Hepatocyte (in vitro differentiated cells): ENCODE measurements around the gene CDK5RAP1. TPM values are rescaled to one million over a fixed set of nuclear protein-coding genes. Genes with fewer than 3 reads are reported as not detected.
"Not testable (repeated sequence)": the region's sequence is repeated elsewhere in the genome, so short reads cannot be mapped to it uniquely, and the experiment has no call there.

ENCODE experiments used
- DNase-seq: peaks from one replicate; pipeline ENCODE4 v3.0.0-alpha.2; 2016; ENCODE audit warnings: low spot score
- H2AFZ ChIP-seq: fragments of 200-600 bp; sonication (generic); 2 replicates; pipeline ENCODE4 v1.6.0; 2016; ENCODE audit warnings: antibody characterized with exemption, mild to moderate bottlenecking
- H3K27ac ChIP-seq: fragments of 200-600 bp; sonication (generic); 2 replicates; pipeline ENCODE4 v1.5.1; 2016; ENCODE audit warnings: mild to moderate bottlenecking
- H3K27me3 ChIP-seq: fragments of 200-600 bp; sonication (generic); 2 replicates; pipeline ENCODE4 v1.6.1; 2016
- H3K36me3 ChIP-seq: fragments of 200-600 bp; sonication (generic); replicated peaks from 2 replicates; pipeline ENCODE4 v1.5.1; 2016; ENCODE audit warnings: low read depth; ENCODE audit not compliant: insufficient read depth
- H3K4me1 ChIP-seq: fragments of 200-600 bp; sonication (generic); 2 replicates; pipeline ENCODE4 v1.5.1; 2016; ENCODE audit warnings: mild to moderate bottlenecking, moderate library complexity; ENCODE audit not compliant: insufficient read depth
- H3K4me2 ChIP-seq: fragments of 200-600 bp; sonication (generic); 2 replicates; pipeline ENCODE4 v1.6.0; 2016
- H3K4me3 ChIP-seq: fragments of 200-600 bp; sonication (generic); 2 replicates; pipeline ENCODE4 v1.5.1; 2016; ENCODE audit warnings: mild to moderate bottlenecking
- H3K79me2 ChIP-seq: fragments of 200-600 bp; sonication (generic); 2 replicates; pipeline ENCODE4 v1.6.0; 2017; ENCODE audit warnings: mild to moderate bottlenecking
- H3K9me2 ChIP-seq: fragments of 200-600 bp; sonication (generic); replicated peaks from 2 replicates; pipeline ENCODE4 v1.6.0; 2017; ENCODE audit warnings: mild to moderate bottlenecking; ENCODE audit not compliant: insufficient read depth
- H3K9me3 ChIP-seq: fragments of 200-600 bp; sonication (generic); 2 replicates; pipeline ENCODE4 v1.5.1; 2016; ENCODE audit warnings: low read depth, mild to moderate bottlenecking
- H4K20me1 ChIP-seq: fragments of 200-600 bp; sonication (generic); 2 replicates; pipeline ENCODE4 v1.6.0; 2016; ENCODE audit warnings: mild to moderate bottlenecking; ENCODE audit not compliant: insufficient read depth, poor library complexity, severe bottlenecking
- CTCF ChIP-seq: fragments of 200-600 bp; sonication (generic); IDR thresholded peaks from 2 replicates; pipeline ENCODE4 v1.5.1; 2016; ENCODE audit warnings: antibody characterized with exemption, mild to moderate bottlenecking; ENCODE audit not compliant: poor library complexity
- EZH2 ChIP-seq: fragments of 200-600 bp; sonication (generic); IDR thresholded peaks from 2 replicates; pipeline ENCODE4 v1.6.1; 2016; ENCODE audit warnings: antibody characterized with exemption, mild to moderate bottlenecking, borderline replicate concordance
- EZH2phosphoT487 ChIP-seq: fragments of 200-600 bp; sonication (generic); IDR thresholded peaks from one replicate; pipeline ENCODE4 v1.6.1; 2018; ENCODE audit warnings: antibody characterized with exemption, mild to moderate bottlenecking, low read depth, moderate library complexity; ENCODE audit not compliant: unreplicated experiment, severe bottlenecking
- WGBS: methylation state at CpG from one replicate; pipeline ENCODE4 v1.1.6; 2016; ENCODE audit warnings: low lambda C conversion rate; ENCODE audit errors: missing lambda C conversion rate; 5-methylcytosine and 5-hydroxymethylcytosine counted together
- polyA plus RNA-seq: library from polyadenylated mRNA; unstranded; fragments of >200 nt; fragmentation: Nextera tagmentation; extraction: Ambion mirVana; gene quantifications from 2 replicates; pipeline ENCODE4 v1.2.1, GENCODE V29; 2016
- total RNA-seq: library from RNA; depleted of rRNA; stranded (reverse); fragments of >200 nt; gene quantifications from 2 replicates; pipeline ENCODE4 v1.2.3, GENCODE V29; 2014

CDK5RAP1 gene
- total and polyA plus RNA-seq, 2 experiments from 2014 or later, result 35.6 to 52.2 TPM

- Histone ChIP-seq H3K9me3 (no peaks in the 10 kb centered on the region), H3K79me2 (peaks cover 6% of the 10 kb centered on the region), H3K4me3 (no peak overlapping the region), H4K20me1 (no peaks in the 10 kb centered on the region), H2AFZ (no peak overlapping the region), H3K9me2 (no peaks in the 10 kb centered on the region), H3K4me1 (peaks cover 3% of the 10 kb centered on the region), H3K27ac (peak overlapping the region; percentile 12), H3K27me3 (no peaks in the 10 kb centered on the region), H3K4me2 (peak overlapping the region; percentile 21), H3K36me3 (no peaks in the 10 kb centered on the region)
- DNase-seq, result peak; percentile 44
- no peak for TF ChIP-seq EZH2
- TF ChIP-seq CTCF, result no peak
- no peak for TF ChIP-seq EZH2phosphoT487
- 59% methylated on average over 9 of the region's 9 CpGs for WGBS
These were observed 9.4 kb downstream of the CDK5RAP1 start for GRCh38 chr20:33391722-33392415.

GRCh38 chr20:33389326-33389725 lies 12.0 kb downstream of the CDK5RAP1 start:
- H3K27me3 ChIP-seq, H3K36me3 ChIP-seq, DNase-seq, H2AFZ ChIP-seq, H3K4me2 ChIP-seq, H3K9me3 ChIP-seq, H4K20me1 ChIP-seq, H3K9me2 ChIP-seq, H3K4me3 ChIP-seq, H3K79me2 ChIP-seq, H3K4me1 ChIP-seq, H3K27ac ChIP-seq: not testable (repeated sequence)
- WGBS, result over 99% methylated on average over 21 of the region's 36 CpGs

- 91% methylated on average over 3 of the region's 3 CpGs for WGBS
- H3K4me2 ChIP-seq, result no peak overlapping the region
- H3K27ac ChIP-seq, result no peak overlapping the region
- DNase-seq, result no peak
- H3K9me2 ChIP-seq, result no peaks in the 10 kb centered on the region
- no peaks in the 10 kb centered on the region for H3K36me3 ChIP-seq
- no peaks in the 10 kb centered on the region for H3K79me2 ChIP-seq
- no peaks in the 10 kb centered on the region for H3K27me3 ChIP-seq
- no peak overlapping the region for H3K4me3 ChIP-seq
- no peak overlapping the region for H2AFZ ChIP-seq
- peaks cover 3% of the 10 kb centered on the region for H3K4me1 ChIP-seq
- no peaks in the 10 kb centered on the region for H3K9me3 ChIP-seq
- TF ChIP-seq CTCF (no peak), EZH2phosphoT487 (no peak), EZH2 (no peak)
- no peaks in the 10 kb centered on the region for H4K20me1 ChIP-seq
These were observed 13.1 kb downstream of the CDK5RAP1 start for GRCh38 chr20:33388268-33388667.

GRCh38 chr20:33387177-33387576 lies 14.1 kb downstream of the CDK5RAP1 start:
- H3K9me2 ChIP-seq, result no peaks in the 10 kb centered on the region
- no peaks in the 10 kb centered on the region for H3K27me3 ChIP-seq
- peak overlapping the region; percentile 37 for H3K27ac ChIP-seq
- no peaks in the 10 kb centered on the region for H3K36me3 ChIP-seq
- H4K20me1 ChIP-seq, result no peaks in the 10 kb centered on the region
- TF ChIP-seq EZH2phosphoT487 (no peak), CTCF (no peak), EZH2 (no peak)
- H3K79me2 ChIP-seq, result no peaks in the 10 kb centered on the region
- no peak overlapping the region for H3K4me2 ChIP-seq
- peaks cover 1% of the 10 kb centered on the region for H3K4me1 ChIP-seq
- WGBS, result 85% methylated on average over 7 of the region's 7 CpGs
- no peak overlapping the region for H2AFZ ChIP-seq
- no peak overlapping the region for H3K4me3 ChIP-seq
- peak; percentile 55 for DNase-seq
- H3K9me3 ChIP-seq, result no peaks in the 10 kb centered on the region
